A549 treated with GW870086 at 1 μM for 4 hours (cell line): ENCODE data around the gene ARHGAP1. TPM values are rescaled to one million over a fixed set of nuclear protein-coding genes. Genes with fewer than 3 reads are reported as not detected.

Experiments used
- total RNA-seq: library from RNA; stranded (reverse); fragments of 200-300 nt; extraction: Qiagen RNA extraction; gene quantifications from 5 replicates; pipeline ENCODE4 v1.2.3, GENCODE V29; 2022; ENCODE audit warnings: low read depth

Gene ARHGAP1
- total RNA-seq, result 54.6 to 62.8 TPM (median 57.6 TPM) in 5 replicates

DNA sequence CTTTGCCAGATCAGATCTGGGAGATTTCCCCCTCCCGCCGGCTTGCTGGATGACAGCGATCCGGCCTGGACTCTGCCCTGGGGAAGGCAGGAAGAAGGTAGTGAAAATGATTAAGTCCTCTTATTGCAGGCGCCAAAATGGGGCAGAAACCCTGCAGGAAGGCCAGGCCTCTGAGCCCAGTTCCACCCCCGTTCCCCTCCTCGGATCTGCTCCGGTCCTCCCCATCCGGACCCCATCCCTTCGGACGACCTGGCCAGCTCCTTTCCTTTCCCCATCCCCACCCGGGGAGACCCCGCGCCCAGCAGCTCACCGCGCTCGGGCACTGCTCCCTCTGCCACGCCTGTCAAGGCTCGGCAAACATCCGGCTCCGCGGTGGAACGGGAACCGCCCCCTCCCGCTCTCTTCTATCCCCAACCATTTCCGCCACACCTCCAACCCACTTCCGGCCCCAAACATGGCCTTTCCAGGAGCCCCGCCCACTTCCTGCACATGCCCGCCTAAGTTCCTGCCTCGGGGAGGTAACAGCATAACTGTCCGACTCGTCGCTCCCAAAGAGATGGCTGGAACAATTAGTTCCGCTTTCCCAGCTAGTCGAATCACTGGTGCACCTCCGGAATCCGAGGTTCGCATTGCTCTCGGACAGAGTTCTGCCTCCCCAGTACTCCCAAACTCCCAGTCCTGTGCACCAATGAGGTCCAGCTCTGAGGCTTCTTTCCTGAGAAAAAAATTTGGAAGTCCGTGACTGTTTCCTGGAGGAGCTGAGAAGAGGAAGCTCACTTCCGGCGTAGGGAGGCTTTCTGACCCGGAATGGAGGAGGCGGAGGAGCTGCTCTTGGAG, at the start of gene ARHGAP1, which contains the start of gene ZNF408:
TSS of gene ARHGAP1 (minus strand) at position 379 of the 837 bp plus-strand sequence. CDS start 4,512 bp downstream, outside the sequence.
TSS of gene ZNF408 (plus strand) at position 791 of the 837 bp plus-strand sequence. CDS start at position 808, 17 bp downstream.

DNA sequence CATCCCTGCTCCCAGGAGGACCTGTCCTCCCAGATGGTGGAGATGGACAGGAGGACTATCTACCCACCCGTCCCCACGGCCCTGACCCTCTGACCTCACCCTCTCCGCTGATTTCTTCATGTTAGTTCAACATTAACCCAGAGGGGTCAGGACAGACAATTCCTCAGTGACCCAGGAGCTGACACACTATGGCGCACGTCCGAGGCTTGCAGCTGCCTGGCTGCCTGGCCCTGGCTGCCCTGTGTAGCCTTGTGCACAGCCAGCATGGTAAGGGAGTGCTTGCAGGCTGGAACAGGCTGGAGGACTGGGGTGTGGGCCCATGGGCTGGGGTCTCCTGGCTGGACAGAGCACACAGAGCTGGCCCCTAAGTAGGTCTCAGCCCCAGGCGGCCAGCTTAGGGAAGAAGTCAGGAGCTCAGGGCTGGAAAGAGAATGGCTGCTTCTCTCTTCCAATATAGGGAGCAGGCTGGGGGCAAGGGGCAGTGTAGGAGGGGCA, 18.7 kb upstream of the ARHGAP1 start, which contains the start of gene F2:
TSS of gene F2 (plus strand) at position 166 of the 495 bp plus-strand sequence. CDS start at position 189, 23 bp downstream.

Other genes with a start within 250 kb of the ARHGAP1 start
- gene AMBRA1, start 106.6 kb downstream of the ARHGAP1 start, total RNA-seq, result 12.9 to 16.4 TPM (median 14.0 TPM) in 5 replicates
- 5.0 to 7.0 TPM (median 5.8 TPM) in 5 replicates for gene HARBI1, start 83.4 kb downstream of the ARHGAP1 start, total RNA-seq
- gene ATG13, start 83.1 kb downstream of the ARHGAP1 start, total RNA-seq, result 45.3 to 59.8 TPM (median 58.9 TPM) in 5 replicates
- 17.0 to 22.4 TPM (median 18.4 TPM) in 5 replicates for gene ZNF408, start 412 bp upstream of the ARHGAP1 start, total RNA-seq
- 1.9 to 2.6 TPM (median 2.2 TPM) in 5 replicates for gene F2, start 18.6 kb upstream of the ARHGAP1 start, total RNA-seq
- 58.0 to 72.9 TPM (median 66.9 TPM) in 5 replicates for gene CKAP5, start 145.7 kb upstream of the ARHGAP1 start, total RNA-seq
- 7.5 to 9.6 TPM (median 8.7 TPM) in 5 replicates for gene LRP4, start 217.9 kb upstream of the ARHGAP1 start, total RNA-seq
- 29.1 to 32.8 TPM (median 30.7 TPM) in 5 replicates for gene CSTPP1, start 236.1 kb upstream of the ARHGAP1 start, total RNA-seq